ENCODE data around the gene AAMP. TPM values are rescaled to one million over a fixed set of nuclear protein-coding genes. Genes with fewer than 3 reads are reported as not detected.
A peak's percentile ranks its signal among the peaks of the same experiment; 100 is the strongest.

AAMP gene
- total and polyA plus RNA-seq, 3 donors from 2014 or later, result 112 to 177 (median 154) TPM

GRCh38 chr2:218219934-218220333 is 50.0 kb downstream of the AAMP start:
- intact Hi-C loops (cut with DNase I; ENCODE audit: low total_unique reads), result no loop called here
- TF ChIP-seq POLR2A (IDR thresholded peaks at IDR 0.05), result no peak
- TF ChIP-seq, protein P1, sequence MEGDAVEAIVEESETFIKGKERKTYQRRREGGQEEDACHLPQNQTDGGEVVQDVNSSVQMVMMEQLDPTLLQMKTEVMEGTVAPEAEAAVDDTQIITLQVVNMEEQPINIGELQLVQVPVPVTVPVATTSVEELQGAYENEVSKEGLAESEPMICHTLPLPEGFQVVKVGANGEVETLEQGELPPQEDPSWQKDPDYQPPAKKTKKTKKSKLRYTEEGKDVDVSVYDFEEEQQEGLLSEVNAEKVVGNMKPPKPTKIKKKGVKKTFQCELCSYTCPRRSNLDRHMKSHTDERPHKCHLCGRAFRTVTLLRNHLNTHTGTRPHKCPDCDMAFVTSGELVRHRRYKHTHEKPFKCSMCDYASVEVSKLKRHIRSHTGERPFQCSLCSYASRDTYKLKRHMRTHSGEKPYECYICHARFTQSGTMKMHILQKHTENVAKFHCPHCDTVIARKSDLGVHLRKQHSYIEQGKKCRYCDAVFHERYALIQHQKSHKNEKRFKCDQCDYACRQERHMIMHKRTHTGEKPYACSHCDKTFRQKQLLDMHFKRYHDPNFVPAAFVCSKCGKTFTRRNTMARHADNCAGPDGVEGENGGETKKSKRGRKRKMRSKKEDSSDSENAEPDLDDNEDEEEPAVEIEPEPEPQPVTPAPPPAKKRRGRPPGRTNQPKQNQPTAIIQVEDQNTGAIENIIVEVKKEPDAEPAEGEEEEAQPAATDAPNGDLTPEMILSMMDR (IDR thresholded peaks at IDR 0.05), result no peak
- Histone ChIP-seq H3K9me3 (no peaks in the 10 kb centered on the region), H3K4me1 (peaks cover 43% of the 10 kb centered on the region), H3K27me3 (no peaks in the 10 kb centered on the region), H3K4me3 (no peak overlapping the region), H3K36me3 (ENCODE audit: low read depth, missing control alignments) (no peaks in the 10 kb centered on the region), H3K27ac (peak overlapping the region in 1 of 2 donors; percentile 96)
- DNase-seq, result no peak
- 28 to 70% methylated on average over 2 of the region's 2 CpGs for WGBS, 2 donors

GRCh38 chr2:218218268-218219185 is 51.4 kb downstream of the AAMP start:
- TF ChIP-seq, protein P1 (IDR thresholded peaks at IDR 0.05), result no peak
- TF ChIP-seq POLR2A (IDR thresholded peaks at IDR 0.05), result no peak
- Histone ChIP-seq H3K9me3 (no peaks in the 10 kb centered on the region), H3K27me3 (no peaks in the 10 kb centered on the region), H3K27ac (peak overlapping the region; percentile 90 to 96), H3K36me3 (ENCODE audit: low read depth, missing control alignments) (no peaks in the 10 kb centered on the region), H3K4me3 (peak overlapping the region; percentile 94 to 99), H3K4me1 (peaks cover 43% of the 10 kb centered on the region)
- no peak for DNase-seq
- intact Hi-C loops (cut with DNase I; ENCODE audit: low total_unique reads), result no loop called here
- 8 to 9% methylated on average over 4 of the region's 4 CpGs for WGBS, 2 donors

GRCh38 chr2:218217360-218218267 is 52.3 kb downstream of the AAMP start:
- peak; percentile 67 for DNase-seq
- 0 to 1% methylated on average over 45 to 47 of the region's 47 CpGs for WGBS, 2 donors
- peaks cover 35% of the 10 kb centered on the region for H3K4me1 ChIP-seq

GRCh38 chr2:218216674-218217359 is 53.1 kb downstream of the AAMP start, which contains the start of gene ARPC2:
Gene ARPC2, plus strand, starts transcription at chr2:218217189. Its CDS starts 282 bp downstream, at chr2:218217471.
- intact Hi-C loops (cut with DNase I; ENCODE audit: low total_unique reads), result no loop called here
- Histone ChIP-seq H3K4me3 (peak within 1 kb of the TSS; percentile 94 to 99), H3K9me3 (no peaks in the 10 kb centered on the region), H3K36me3 (ENCODE audit: low read depth, missing control alignments) (no peaks in the 10 kb centered on the region), H3K27me3 (no peaks in the 10 kb centered on the region), H3K27ac (peak within 1 kb of the TSS; percentile 90 to 96), H3K4me1 (peaks cover 29% of the 10 kb centered on the region)
- TF ChIP-seq, protein P1 (IDR thresholded peaks at IDR 0.05), result peak in 1 of 3 experiments; percentile 60
- TF ChIP-seq POLR2A (IDR thresholded peaks at IDR 0.05), result peak; percentile 65
- DNase-seq, result peak; percentile 96
- 1% methylated on average over 36 to 53 of the region's 60 CpGs for WGBS, 2 donors

More at GRCh38 chr2:218217360-218218267, 52.3 kb downstream of the AAMP start:
- Histone ChIP-seq H3K4me3 (peak overlapping the region; percentile 94 to 99), H3K9me3 (no peaks in the 10 kb centered on the region), H3K36me3 (ENCODE audit: low read depth, missing control alignments) (no peaks in the 10 kb centered on the region), H3K27me3 (no peaks in the 10 kb centered on the region), H3K27ac (peak overlapping the region; percentile 90 to 96)
- intact Hi-C loops (cut with DNase I; ENCODE audit: low total_unique reads), result no loop called here
- TF ChIP-seq, protein P1 (IDR thresholded peaks at IDR 0.05), result no peak
- no peak for TF ChIP-seq POLR2A (IDR thresholded peaks at IDR 0.05)

Data from testis (tissue), 3 donors.